Measurements from ENCODE around the gene VTI1A.
"Not testable (repeated sequence)": the region's sequence is repeated elsewhere in the genome, so short reads cannot be mapped to it uniquely, and the experiment has no call there.

The VTI1A gene

GRCh38 chr10:112446855-112447619, at the start of gene VTI1A, which contains the start of gene ZDHHC6:
VTI1A (plus strand) TSS chr10:112447215; CDS start chr10:112447374, 159 bp downstream.
ZDHHC6 (minus strand) TSS chr10:112446914; CDS start chr10:112445436, 1,478 bp downstream.
- peak; percentile 58 to 76 (median 70) for DNase-seq

- no peak for DNase-seq
These were observed 49.4 kb upstream of the VTI1A start for GRCh38 chr10:112397592-112397991.

- DNase-seq = no peak
These were observed 44.1 kb upstream of the VTI1A start for GRCh38 chr10:112402917-112403316.

GRCh38 chr10:112404617-112405016, 42.4 kb upstream of the VTI1A start:
- DNase-seq = no peak

DNA sequence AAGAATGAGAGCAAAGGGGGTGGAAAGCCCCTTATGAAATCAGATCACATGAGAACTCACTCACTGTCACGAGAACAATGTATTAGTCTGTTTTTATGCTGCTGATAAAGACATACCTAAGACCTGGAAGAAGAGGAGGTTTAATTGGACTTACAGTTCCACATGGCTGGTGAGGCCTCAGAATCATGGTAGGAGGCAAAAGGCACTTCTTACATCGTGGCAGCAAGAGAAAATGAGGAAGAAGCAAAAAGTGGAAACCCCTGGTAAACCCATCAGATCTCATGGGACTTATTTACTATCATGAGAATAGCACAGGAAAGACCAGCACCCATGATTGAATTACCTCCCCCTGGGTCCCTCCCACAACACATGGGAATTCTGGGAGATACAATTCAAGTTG, 40.2 kb upstream of the VTI1A start:
- not testable (repeated sequence) for DNase-seq

GRCh38 chr10:112407696-112408095, 39.3 kb upstream of the VTI1A start:
- no peak for DNase-seq

DNA sequence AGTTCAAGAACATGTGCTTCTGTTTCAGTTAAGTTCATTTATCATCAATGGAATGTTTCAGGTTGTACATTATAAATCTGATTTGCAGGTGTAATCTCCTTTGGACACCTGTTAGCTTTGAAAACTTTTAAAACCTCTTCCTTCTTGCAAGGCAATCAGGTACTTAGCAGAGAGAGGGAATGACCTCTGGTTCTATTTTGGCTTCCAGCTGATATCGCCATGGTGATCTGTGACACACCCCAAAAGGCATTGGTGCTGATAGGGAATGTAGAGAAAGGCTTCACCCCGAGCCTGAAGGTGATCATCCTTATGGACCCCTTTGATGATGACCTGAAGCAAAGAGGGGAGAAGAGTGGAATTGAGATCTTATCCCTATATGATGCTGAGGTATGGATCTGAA, 37.7 kb upstream of the VTI1A start:
- DNase-seq = no peak

GRCh38 chr10:112409755-112410154, 37.3 kb upstream of the VTI1A start:
- DNase-seq = no peak

- no peak for DNase-seq
These were observed 34.3 kb upstream of the VTI1A start for GRCh38 chr10:112412696-112413095.

- DNase-seq = no peak
These were observed 25.3 kb upstream of the VTI1A start for GRCh38 chr10:112421731-112422130.

DNA sequence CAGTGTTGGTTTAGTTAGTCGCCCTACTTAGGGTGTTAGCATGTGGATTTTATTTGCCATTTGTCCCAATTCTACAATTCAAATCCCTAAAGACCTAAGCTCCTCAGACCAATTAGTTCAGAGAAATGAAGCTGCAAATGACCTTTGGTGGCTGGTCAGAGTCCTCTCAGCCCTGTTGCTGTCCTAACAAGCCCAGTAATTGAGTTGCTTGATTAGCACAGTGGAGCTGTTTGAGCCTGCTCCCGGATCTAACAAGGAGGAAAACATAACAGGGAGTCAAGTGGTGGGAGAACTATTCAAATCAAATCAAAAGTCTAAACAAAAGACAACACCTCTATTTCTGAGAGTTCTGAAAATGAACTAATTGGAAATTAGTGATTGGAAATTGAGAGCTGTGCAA, 22.4 kb upstream of the VTI1A start:
- DNase-seq = no peak

DNA sequence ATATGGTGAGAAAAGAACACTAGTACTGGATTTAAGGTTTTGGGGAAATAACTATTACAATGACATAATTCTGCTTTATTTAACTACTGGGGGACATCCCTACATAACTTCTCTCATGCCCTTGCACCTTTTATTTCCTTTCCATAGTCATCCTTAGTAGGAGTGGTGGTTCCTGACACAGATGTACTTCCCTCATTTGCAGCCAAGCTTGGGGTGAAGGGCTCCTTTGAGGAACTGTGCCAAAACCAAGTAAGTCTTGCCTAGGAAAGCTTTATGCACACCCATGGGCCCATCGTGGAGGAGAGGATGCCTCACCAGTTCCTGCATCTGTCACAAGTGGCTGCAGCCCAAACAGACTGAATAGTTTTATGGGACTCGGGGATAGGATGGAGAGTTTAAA, 20.9 kb upstream of the VTI1A start:
- no peak for DNase-seq

DNA sequence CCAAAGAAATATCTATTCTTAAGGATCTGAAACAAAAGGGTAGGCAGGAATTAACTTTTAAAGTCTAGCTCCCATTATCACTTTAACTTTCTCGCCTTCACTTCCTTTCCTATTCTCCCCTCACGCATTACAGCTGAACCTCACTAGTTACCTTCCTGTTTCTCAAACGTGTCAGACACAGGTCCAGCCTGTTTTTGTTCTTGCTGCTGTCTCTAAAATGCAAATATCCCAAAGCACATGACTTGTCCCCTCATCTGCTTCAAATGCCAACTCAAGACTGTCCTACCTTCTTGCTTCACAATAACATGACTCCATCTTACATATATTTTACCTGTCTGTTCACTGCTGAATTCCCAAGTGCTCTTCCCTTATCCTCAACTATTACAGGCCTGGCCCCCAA, 17.9 kb upstream of the VTI1A start:
- DNase-seq = no peak

GRCh38 chr10:112429654-112430230, 17.3 kb upstream of the VTI1A start:
- DNase-seq = no peak

DNA sequence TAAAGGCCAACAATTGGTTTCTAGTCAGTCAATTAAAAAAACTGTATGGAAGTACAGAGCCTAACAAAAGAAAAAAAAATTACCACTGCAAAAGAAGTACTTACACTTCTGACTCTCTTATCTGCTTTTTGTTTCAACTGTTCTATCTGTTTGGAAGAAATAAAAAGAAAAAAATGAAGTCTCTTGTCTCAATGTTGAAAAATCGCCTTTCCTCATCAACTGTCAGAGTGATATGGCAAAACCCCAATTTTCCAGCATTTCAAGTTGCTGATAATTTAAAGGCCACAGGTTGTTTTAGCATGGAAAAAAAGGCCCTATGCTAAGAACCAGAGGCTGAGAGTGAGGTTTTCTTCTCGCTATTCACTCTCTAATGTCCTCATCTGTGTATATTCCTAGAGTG, 13.9 kb upstream of the VTI1A start:
- DNase-seq = no peak

DNA sequence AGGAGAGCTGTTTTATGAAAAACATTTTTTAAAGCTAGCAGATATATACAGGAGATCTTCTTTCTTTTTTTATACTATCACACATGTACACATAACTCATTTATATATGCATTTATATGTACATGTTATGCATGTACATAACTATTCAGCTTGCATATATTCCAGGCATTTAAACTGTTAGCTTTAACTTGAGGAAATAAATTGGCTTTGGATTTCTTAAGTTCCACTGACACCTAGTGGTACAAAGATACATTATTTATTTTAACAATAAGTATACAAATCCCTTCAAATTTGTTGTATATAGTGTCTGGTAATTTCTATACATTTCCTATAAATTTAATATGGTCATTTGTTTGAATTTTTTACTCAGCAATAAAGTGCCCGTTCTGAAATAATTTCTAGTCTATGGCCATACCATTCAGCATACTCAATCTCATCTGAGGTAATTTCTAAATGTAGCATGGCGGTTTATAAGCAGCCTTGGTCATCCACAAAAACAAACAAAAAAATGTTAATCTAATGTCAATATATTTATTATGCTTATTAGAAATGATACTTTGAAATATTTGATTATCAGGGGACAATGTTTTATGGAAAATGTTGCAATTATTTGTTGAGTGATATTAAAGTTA, 11.9 kb upstream of the VTI1A start:
- DNase-seq = no peak

DNA sequence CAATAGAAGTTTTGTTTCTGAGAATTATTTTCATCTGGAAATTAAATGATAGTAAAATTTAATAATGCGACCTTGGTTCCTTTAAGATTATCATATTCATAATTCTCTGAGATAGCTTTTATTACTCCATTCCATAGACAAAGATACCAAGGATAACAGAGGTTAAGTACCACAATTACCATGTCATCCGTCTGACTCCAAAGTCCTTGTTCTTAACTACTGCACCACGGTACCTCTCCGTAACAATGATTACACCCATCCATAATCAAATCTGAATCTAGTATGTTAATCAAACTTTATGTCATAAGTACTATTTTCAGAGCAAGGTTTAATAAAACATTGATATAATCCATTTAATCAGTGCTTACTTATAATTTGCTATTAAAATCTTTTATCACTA, 8.7 kb upstream of the VTI1A start:
- DNase-seq = no peak

- DNase-seq = no peak
These were observed 5.5 kb upstream of the VTI1A start for GRCh38 chr10:112441520-112441919.

GRCh38 chr10:112442063-112442462, 5.0 kb upstream of the VTI1A start:
- DNase-seq = no peak

DNA sequence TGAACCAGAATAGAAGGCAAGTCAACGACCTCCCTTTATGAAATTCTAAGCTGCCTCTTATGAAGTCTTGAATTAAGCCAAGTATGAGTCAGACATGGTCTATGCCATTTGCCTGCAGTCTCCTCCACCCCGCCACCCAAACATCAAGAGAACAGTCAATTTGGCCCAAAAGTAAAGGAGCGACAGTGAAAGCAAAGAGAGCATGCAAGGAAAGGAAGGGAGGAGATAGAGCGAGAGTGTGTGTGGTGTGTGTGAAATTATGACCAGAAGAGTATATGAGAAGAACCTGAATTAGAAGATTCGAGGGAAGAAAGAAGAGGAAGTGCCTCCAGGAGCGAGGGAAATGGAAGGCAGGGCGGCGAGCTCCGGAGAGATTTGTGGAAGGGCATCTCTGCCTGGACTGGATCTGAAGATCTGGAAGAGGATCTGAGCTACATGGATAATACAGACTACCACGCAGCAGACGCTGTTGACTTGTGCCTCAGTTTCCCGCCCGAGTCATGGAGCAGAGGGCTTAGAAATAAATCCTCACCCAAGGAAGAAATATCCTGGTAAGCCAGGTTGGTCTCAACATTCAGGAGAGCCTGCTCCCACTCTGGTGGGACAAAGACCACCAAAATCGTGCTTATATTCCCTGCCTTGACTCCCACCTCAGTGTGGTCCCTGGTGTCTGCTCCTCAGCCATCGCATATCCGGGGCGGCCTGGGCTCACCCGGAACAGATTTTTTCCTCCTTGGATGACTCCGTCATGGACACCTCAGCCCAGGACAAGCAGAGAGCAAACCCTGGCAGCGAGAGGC, 760 bp upstream of the VTI1A start:
- DNase-seq = no peak

DNA sequence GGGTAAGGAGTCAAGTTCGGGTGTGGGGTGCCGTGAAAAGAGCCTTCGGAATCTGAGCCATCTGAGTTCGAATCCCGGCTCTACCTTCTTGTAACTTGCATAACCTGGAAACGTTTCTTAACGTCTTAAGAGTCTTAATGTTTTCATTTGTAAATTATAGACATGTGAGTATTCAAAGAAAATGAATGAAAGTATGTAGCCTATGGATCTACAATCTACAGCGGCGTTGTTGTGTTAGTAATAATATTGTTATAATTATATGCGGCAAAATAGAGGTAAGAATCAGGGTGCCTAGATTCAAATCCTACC, 559 bp downstream of the VTI1A start:
- no peak for DNase-seq

DNA sequence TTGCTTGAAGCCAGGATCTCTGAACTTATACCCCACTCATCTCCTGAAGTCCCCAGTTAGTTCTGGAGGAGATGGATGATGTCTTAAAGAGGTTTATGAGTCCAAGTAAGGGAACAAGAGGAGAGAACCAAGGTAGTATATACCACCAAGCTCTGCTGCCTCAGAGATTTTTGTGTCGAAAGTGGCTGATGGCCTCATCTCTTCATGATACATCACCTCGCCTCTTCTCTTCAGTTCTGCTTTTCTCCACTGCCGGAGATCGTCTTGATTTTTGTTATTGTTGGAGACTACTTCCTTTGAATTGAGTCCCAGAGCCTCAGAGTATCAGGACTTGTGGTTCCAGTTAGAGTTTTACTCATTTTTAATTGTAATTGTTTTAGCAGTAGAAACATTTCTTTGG, 1.9 kb downstream of the VTI1A start:
- no peak for DNase-seq
